ENCODE data around the gene SGCD.

SGCD gene

DNA sequence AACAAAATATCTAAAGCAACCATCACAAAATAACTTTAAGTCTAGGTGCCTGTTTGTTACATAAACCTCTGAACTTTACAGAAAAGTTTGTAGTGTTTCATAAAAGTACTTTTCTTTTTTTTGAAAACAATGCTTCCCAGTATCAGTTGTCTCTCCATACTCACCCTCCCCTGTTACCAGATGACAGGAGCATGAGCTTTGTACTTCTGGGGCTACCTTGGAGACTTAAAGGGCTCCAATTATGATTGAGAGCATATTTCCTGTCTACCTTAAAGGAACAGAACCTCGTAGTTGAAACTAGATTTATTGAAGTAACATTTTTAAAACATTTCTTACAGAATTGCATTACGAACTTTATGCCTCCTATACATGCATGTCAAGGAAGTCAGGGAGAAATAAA is 467.7 kb downstream of the SGCD start:
- Mint-ChIP-seq H3K27ac (no peak overlapping the region), H3K27me3 (ENCODE audit: low read depth, poor library complexity) (no peaks in the 10 kb centered on the region), H3K9me3 (peaks cover 8% of the 10 kb centered on the region), H3K4me3 (no peak overlapping the region), H3K36me3 (ENCODE audit: low read depth) (no peaks in the 10 kb centered on the region), H3K4me1 (no peaks in the 10 kb centered on the region)
- TF ChIP-seq, protein P1, sequence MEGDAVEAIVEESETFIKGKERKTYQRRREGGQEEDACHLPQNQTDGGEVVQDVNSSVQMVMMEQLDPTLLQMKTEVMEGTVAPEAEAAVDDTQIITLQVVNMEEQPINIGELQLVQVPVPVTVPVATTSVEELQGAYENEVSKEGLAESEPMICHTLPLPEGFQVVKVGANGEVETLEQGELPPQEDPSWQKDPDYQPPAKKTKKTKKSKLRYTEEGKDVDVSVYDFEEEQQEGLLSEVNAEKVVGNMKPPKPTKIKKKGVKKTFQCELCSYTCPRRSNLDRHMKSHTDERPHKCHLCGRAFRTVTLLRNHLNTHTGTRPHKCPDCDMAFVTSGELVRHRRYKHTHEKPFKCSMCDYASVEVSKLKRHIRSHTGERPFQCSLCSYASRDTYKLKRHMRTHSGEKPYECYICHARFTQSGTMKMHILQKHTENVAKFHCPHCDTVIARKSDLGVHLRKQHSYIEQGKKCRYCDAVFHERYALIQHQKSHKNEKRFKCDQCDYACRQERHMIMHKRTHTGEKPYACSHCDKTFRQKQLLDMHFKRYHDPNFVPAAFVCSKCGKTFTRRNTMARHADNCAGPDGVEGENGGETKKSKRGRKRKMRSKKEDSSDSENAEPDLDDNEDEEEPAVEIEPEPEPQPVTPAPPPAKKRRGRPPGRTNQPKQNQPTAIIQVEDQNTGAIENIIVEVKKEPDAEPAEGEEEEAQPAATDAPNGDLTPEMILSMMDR (IDR thresholded peaks at IDR 0.05): no peak
- DNase-seq: no peak

DNA sequence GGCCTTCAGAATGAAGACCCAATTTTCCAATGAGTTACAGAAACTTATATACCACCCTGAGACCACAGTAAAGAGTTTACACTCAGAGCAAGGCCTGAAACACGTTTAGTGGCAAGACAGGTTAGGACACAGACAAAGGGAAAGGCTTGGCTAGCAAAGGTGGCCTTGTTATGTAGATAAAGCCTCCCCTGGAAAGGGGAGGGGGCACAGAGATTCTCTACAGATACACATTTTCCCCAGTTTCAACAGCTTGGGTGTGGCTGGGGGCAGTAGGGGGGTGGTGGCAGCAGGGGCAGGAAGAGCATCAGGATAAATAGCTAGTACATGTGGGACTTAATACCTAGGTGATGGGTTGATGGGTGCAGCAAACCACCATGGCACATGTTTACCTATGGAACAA is 471.2 kb downstream of the SGCD start:
- H3K4me1 Mint-ChIP-seq: no peaks in the 10 kb centered on the region
- TF ChIP-seq, protein P1 (IDR thresholded peaks at IDR 0.05): no peak
- no peaks in the 10 kb centered on the region for H3K9me3 Mint-ChIP-seq
- no peaks in the 10 kb centered on the region for H3K36me3 Mint-ChIP-seq (ENCODE audit: low read depth)
- DNase-seq: no peak
- H3K27me3 Mint-ChIP-seq (ENCODE audit: low read depth, poor library complexity): no peaks in the 10 kb centered on the region
- H3K4me3 Mint-ChIP-seq: no peak overlapping the region
- no peak overlapping the region for H3K27ac Mint-ChIP-seq

DNA sequence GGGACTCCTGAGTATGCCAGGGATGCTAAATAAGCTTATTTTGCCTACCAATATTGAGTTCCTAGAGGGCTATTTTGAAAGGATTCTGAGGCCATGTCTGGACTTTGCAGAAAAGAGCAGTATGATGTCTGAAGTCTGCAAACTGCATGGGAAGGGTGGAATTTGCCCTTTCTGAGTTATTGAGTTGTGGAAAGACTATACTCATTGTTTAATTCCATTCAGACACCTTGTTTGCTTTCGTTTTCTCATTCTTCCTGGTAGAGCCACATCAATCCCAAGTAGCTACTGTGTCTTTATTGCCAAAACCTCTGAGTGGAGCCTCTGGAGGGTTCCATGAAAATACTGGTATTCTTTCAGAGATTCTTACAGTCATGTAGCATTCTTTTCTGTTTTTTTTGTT is 472.2 kb downstream of the SGCD start:
- Mint-ChIP-seq H3K4me1 (no peaks in the 10 kb centered on the region), H3K27ac (no peak overlapping the region), H3K27me3 (ENCODE audit: low read depth, poor library complexity) (no peaks in the 10 kb centered on the region), H3K36me3 (ENCODE audit: low read depth) (no peaks in the 10 kb centered on the region), H3K4me3 (no peak overlapping the region), H3K9me3 (no peaks in the 10 kb centered on the region)
- DNase-seq: no peak
- TF ChIP-seq, protein P1 (IDR thresholded peaks at IDR 0.05): no peak

DNA sequence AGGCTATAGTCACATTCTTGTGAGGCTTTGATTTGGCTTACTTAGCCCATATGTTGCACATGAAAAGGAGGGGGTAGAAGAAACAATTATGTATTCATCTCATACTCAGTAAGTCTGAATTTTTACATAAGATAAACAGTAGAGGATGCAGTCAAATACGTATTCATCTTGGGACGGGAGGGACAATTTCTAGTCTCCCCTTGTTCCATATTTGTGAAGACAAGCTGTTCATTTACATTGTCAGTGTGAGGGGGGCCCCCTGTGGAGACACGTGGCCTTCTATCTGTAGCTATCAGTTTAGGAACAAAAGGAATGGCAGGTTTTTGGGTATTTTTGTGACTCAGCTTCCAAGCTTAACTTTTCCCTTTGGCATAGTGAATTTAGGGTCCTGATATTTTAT is 474.0 kb downstream of the SGCD start:
- TF ChIP-seq, protein P1 (IDR thresholded peaks at IDR 0.05): no peak
- no peak for DNase-seq
- H3K4me1 Mint-ChIP-seq: no peaks in the 10 kb centered on the region
- no peak overlapping the region for H3K4me3 Mint-ChIP-seq
- no peaks in the 10 kb centered on the region for H3K27me3 Mint-ChIP-seq (ENCODE audit: low read depth, poor library complexity)
- no peaks in the 10 kb centered on the region for H3K36me3 Mint-ChIP-seq (ENCODE audit: low read depth)
- H3K9me3 Mint-ChIP-seq: peaks cover 5% of the 10 kb centered on the region
- H3K27ac Mint-ChIP-seq: no peak overlapping the region

DNA sequence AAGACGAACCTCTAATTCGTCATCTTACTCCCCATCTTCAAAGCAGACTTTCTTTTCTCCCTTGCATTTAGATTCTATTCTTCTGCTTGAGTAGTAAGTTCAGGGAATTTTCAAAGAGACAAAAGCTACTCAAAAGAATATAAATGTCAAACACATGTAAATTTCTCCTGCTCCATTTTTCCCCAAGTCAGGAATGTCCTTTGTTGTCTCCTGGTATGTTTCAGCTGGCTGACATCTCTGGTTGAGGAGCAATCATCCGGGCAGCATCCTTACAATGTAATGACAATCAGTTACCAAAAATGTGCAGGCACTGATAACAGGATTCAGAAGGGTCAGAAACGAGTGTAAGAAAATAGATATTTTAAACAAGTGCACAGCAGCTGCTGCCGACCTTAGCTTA is 475.5 kb downstream of the SGCD start:
- H3K27ac Mint-ChIP-seq: no peak overlapping the region
- no peaks in the 10 kb centered on the region for H3K36me3 Mint-ChIP-seq (ENCODE audit: low read depth)
- no peaks in the 10 kb centered on the region for H3K27me3 Mint-ChIP-seq (ENCODE audit: low read depth, poor library complexity)
- no peaks in the 10 kb centered on the region for H3K4me1 Mint-ChIP-seq
- TF ChIP-seq, protein P1 (IDR thresholded peaks at IDR 0.05): no peak
- no peak for DNase-seq
- peaks cover 12% of the 10 kb centered on the region for H3K9me3 Mint-ChIP-seq
- H3K4me3 Mint-ChIP-seq: no peak overlapping the region

DNA sequence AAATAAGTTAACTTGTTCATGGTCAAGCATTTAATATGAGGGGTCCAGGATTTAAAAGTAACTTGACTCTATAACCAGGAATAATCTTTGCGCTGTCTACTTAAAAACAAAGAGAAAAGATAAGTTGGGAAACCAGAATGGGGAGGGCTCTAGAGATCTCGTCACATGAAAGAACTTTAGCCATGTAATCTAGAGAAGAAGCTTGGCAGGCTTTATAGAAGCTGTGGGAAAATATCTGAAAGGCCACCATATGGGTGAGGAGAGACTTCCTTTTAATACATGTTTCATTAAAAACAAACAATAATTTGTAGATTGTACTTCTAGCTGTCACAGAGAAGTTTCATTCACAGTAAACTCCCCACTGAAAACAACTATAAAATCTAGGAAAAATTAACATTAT is 476.4 kb downstream of the SGCD start:
- Mint-ChIP-seq H3K27ac (no peak overlapping the region), H3K27me3 (ENCODE audit: low read depth, poor library complexity) (no peaks in the 10 kb centered on the region), H3K36me3 (ENCODE audit: low read depth) (no peaks in the 10 kb centered on the region), H3K4me1 (no peaks in the 10 kb centered on the region), H3K4me3 (no peak overlapping the region), H3K9me3 (peaks cover 12% of the 10 kb centered on the region)
- no peak for DNase-seq
- TF ChIP-seq, protein P1 (IDR thresholded peaks at IDR 0.05): no peak
